ENCODE results near the gene COG1.

DNA sequence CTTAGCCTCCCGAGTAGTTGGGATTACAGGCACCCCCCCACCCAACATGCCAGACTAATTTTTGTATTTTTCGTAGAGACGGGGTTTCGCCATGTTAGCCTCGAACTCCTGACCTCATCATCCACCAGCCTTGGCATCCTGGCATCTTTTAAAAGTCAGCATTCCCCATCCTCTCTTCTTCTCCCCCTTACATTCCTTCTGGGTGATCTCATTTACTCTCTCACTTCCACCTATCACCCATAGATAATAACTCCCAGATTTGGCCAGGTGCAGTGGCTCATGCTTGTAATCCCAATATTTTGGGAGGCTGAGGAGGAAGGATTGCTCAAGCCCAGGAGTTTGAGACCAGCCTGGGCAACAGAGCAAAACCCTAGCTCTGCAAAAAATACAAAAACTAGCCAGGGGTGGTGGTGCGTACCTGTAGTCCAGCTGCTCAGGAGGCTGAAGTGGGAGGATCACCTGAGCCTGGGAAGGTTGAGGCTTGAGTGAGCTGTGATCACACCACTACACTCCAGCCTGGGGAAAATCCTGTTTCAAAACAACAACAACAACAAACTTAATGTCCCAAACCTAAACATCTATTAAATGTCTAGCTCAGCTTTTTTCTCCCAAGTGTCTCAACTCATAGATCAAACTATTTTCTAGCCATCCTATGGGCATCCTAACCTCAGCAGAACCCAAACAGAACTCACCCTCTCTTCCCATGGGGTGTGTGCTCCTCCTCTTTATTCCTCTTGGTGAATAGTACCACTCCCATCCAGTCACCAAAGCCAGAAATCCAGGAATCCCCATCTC lies 44.1 kb upstream of the COG1 start:
- TF ChIP-seq EZH2phosphoT487 (IDR thresholded peaks at IDR 0.05; ENCODE audit: borderline replicate concordance, low read depth) (no peak), YY1 (IDR thresholded peaks at IDR 0.05; ENCODE audit: low read depth) (no peak), CHD2 (IDR thresholded peaks at IDR 0.05; ENCODE audit: low read length, partially characterized antibody) (no peak), RAD21 (IDR thresholded peaks at IDR 0.05; ENCODE audit: low read length) (no peak)
- TF ChIP-seq, protein P1, sequence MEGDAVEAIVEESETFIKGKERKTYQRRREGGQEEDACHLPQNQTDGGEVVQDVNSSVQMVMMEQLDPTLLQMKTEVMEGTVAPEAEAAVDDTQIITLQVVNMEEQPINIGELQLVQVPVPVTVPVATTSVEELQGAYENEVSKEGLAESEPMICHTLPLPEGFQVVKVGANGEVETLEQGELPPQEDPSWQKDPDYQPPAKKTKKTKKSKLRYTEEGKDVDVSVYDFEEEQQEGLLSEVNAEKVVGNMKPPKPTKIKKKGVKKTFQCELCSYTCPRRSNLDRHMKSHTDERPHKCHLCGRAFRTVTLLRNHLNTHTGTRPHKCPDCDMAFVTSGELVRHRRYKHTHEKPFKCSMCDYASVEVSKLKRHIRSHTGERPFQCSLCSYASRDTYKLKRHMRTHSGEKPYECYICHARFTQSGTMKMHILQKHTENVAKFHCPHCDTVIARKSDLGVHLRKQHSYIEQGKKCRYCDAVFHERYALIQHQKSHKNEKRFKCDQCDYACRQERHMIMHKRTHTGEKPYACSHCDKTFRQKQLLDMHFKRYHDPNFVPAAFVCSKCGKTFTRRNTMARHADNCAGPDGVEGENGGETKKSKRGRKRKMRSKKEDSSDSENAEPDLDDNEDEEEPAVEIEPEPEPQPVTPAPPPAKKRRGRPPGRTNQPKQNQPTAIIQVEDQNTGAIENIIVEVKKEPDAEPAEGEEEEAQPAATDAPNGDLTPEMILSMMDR (IDR thresholded peaks at IDR 0.05) = no peak
